ENCODE data around the gene ATP6V0A1.
"Not testable (repeated sequence)": the region's sequence is repeated elsewhere in the genome, so short reads cannot be mapped to it uniquely, and the experiment has no call there.

Gene ATP6V0A1

DNA sequence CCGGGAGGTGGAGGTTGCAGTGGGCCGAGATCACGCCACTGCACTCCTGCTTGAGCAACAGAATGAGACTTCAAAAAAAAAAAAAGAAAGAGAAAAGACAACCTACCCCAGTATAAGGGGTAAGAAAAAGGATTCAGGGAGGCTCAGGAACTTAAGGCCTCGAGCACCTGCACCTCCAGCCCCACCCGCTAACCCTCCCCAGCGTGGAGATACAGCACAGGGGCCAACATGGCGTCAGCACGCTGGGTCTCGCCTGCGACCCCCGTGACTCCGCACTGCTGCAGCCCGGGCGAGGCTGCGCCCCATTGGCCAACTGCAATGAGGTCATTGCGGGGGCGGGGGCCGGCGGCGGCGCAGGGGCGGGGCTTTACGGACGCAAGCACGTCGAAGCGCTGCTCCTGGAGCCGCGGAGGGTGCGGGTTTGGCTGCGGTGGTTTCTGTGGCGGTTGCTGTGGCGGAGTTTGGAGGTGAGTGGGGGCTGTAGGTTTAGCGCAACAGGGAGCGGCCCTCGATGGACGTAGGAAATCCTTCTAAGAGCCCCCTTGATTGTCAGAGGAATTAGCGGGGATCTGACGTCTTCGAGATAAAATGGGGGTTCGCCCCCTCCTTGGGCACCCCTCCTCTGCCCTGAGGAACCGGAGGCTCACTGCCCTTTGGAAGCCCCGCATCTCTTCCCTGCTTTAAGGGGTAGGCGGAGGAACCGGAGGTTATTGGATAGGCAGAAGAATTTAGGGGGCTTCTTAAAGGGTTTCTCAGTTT is at the start of gene ATP6V0A1:
TSS of gene ATP6V0A1 (plus strand) at position 382 of the 759 bp plus-strand sequence. CDS start 2,017 bp downstream, outside the sequence.
- DNase-seq (ENCODE audit: low read depth in 2 of 2), result peak; percentile 79 to 80

DNA sequence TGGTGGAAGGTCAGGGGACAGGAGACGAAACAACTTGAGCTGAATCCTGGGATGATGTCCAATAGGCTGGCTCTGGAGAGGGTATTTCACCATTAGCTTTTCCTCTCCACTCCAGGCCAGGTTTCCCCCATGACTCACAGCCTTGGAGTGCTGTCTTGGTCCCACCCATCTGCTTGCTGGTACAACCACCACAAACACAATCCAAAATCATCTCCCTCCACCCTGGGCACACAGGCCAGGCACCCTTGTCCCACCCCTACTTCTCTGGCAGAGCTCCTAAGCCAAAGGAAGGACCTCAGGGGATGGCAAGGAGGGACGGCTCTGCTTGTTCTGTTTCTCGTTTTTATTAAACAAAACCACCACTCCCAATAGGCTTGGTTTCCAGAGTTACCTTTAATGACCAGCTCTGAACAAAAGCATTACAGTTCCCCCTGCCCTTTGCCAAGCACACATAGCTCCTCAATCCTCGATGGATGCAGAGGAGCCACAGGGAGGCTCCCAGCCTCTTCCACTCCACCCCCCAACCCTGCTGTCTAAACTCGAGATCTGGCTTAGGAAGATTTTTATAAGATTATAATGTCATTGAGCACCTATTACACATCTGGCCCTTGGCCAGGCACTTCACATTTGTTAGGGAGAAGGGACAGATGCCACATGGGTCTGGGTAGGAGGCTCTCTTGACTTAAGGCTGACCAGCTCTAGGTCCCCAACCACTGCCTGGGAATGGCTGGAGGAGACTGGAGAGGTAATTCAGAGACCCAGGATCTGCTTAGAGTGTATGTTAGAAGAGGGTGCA is 49.0 kb upstream of the ATP6V0A1 start:
- DNase-seq (ENCODE audit: low read depth in 2 of 2), result no peak

GRCh38 chr17:42410319-42410685 is 48.4 kb upstream of the ATP6V0A1 start:
- DNase-seq (ENCODE audit: low read depth in 2 of 2), result no peak

- no peak for DNase-seq (ENCODE audit: low read depth in 2 of 2)
Measured at GRCh38 chr17:42411361-42411760, 47.3 kb upstream of the ATP6V0A1 start.

- no peak for DNase-seq (ENCODE audit: low read depth in 2 of 2)
Measured at GRCh38 chr17:42411905-42412679, 46.6 kb upstream of the ATP6V0A1 start.

GRCh38 chr17:42413464-42414040 is 45.1 kb upstream of the ATP6V0A1 start:
- no peak for DNase-seq (ENCODE audit: low read depth in 2 of 2)

DNA sequence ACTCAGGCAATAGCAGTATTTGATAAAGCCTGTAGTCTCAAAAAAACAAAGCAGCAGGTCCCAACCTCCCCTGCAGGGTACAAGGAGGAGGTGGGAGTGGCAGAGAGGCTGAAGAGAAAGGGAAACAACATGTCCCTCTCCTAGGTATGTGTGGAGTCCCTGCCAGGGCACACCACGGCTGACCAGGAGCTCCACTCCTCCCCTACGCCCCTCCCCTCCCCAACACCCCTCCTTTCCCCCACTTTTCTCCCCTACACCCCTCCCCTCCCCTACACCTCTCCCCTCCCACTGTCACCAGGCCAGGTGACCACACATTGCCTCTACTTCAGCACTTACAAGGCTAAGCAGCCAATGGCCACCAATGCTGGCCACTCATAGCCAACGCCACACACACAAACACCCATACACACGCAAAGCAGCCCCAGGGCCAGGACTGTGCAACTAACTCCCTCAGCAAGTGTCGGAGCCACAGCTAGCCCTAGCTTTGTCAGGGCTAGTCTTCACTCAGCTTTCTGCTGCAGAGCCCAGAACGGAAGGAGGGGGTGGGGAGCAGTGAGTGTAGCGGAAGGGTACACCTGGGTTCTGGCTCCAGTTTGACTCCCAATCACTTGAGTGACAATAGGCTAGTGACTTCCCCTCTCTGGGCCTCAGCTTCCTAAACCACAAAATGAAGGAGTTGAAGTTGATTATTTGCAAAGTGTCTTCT is 43.8 kb upstream of the ATP6V0A1 start:
- DNase-seq (ENCODE audit: low read depth in 2 of 2), result peak in 1 of 2 donors; percentile 21

GRCh38 chr17:42417981-42418380 is 40.7 kb upstream of the ATP6V0A1 start:
- DNase-seq (ENCODE audit: low read depth in 2 of 2), result not testable (repeated sequence)

- DNase-seq (ENCODE audit: low read depth in 2 of 2), result no peak
Measured at GRCh38 chr17:42421136-42421506, 37.6 kb upstream of the ATP6V0A1 start.

DNA sequence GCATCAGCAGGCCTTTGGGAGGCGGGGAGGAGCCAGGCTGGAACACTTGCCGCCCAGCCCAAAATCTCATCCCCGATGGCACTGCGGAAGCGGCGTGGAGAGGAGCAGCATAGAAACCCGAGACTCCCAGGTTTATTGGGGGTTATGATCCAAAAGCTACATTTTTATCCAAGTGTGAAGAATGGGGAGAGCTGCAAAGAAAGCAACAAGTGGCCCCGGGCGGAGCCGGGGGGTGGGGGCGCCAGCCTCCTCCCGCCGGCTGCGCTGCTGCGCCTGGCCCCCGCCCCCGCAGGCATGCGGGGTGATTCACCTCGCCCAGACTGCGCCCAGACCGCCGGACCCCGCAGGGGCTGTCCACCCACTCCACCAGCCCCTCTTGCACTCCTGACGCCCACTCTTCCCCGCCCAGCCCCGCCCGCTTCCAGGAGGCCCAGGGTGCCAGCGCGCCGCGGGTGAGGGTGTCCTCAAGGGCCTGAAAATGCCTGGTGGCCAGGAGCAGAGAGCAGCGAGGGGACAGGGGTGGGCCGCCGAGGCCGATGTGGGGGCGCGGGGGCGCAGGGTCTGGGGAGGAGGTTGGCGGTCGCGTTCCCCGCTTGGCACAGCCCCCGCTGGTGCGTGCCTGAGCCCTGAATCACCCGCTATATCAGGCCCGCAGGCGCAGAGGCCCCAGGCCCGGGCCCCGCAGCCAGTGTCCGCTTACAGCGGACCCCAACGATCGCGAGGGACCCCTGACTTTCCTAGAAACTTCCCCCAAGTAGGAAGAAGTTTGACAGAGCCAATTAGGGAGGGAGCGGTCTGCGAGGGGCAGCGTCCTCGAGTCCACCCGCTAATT is 37.0 kb upstream of the ATP6V0A1 start:
- DNase-seq (ENCODE audit: low read depth in 2 of 2), result no peak

DNA sequence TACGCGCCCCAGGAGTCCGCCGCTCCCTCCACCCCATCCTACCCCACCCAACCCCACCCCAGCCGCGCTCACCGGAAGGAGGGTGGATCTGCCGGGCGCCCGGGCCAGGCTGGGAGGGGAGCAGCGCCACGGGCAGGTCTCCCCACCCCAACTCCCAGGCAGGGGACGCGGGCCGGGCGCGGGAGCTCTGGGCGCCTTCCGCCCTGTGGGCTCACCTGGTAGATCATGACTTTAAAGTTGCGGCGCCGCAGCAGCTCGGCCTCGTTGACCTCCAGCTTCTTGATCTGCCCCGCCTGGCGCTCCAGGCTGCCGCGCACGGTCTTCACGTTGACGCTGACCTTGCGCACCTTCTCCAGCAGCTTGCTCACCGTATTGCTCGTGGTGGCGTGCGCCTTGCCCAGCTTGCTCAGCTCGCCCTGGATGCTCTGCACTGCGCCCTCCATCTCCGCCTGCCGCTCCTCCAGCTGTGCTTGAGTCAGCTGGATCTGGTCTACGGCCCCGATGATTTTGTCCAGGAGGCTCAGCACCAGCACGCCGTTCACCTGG is 36.2 kb upstream of the ATP6V0A1 start:
- DNase-seq (ENCODE audit: low read depth in 2 of 2), result no peak

- DNase-seq (ENCODE audit: low read depth in 2 of 2), result no peak
Measured at GRCh38 chr17:42422958-42423712, 35.5 kb upstream of the ATP6V0A1 start, which contains the start of gene CAVIN1. CAVIN1 (minus strand) TSS chr17:42423256; CDS start chr17:42423097, 159 bp downstream.

GRCh38 chr17:42423766-42424165 is 34.9 kb upstream of the ATP6V0A1 start:
- DNase-seq (ENCODE audit: low read depth in 2 of 2), result no peak

DNA sequence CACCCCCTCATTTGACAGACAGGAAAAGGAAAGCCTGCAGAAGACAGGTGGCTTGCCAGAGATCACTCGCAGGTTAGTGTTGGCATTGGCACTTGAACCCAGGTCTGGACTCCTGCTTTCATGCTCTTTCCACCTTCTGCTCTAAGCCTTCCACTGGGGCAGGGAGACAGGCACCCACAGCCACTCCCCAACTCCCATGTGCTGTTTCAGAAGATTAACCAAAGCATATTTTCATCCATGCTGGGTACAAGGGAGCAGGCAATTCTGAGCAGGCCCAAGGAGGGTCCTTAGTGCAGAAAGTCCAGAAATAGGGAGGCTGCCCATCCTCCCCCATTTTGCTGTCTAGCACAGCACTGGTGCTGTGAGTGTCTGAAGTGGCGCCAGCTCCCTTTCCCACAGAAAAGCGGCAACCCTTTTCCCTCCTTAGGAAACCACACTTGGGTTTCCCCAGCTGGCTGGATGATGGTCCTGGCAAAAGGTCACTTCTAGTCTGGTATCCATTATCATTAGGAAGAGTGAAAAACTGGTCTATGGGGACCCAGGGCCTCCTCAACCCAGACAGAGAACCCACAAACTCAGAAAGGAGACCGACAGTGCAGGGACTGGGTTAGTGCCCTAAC is 33.6 kb upstream of the ATP6V0A1 start:
- no peak for DNase-seq (ENCODE audit: low read depth in 2 of 2)

DNA sequence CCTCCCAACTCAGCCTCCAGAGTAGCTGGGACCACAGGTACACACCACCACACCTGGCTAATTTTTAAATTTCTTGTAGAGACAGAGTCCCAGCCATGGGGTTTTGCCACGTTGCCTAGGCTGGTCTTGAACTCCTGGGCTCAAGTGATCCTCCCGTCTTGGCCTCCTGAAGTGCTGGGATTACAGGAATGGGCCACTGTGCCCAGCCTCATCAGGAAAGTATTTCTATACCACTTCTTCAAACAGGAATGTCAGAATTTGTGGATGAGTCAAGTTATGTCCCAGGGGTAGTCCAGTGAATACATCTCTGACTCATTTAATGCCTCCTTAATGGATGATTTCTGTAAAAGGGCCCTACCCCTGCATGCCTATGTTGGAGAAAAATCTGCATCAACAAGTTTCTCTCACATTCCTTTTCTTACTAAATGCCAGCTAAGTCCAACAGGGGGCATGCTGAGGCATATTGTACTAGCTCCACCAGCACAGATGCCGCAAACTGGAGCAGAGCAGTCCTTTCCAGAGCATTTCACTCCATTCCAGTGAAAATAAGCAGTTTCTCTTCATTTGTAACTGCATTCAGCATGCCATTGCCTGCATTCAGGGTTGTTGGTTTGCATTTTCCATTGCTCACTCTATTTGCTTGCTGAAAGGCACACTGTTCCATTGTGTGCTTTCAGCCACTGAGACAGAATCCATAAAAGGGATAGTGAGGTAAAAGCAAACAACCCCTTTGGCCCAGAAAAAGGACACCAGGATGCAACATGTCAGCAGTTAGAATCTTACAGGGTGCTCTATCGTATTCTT is 30.3 kb upstream of the ATP6V0A1 start:
- DNase-seq (ENCODE audit: low read depth in 2 of 2), result no peak

DNA sequence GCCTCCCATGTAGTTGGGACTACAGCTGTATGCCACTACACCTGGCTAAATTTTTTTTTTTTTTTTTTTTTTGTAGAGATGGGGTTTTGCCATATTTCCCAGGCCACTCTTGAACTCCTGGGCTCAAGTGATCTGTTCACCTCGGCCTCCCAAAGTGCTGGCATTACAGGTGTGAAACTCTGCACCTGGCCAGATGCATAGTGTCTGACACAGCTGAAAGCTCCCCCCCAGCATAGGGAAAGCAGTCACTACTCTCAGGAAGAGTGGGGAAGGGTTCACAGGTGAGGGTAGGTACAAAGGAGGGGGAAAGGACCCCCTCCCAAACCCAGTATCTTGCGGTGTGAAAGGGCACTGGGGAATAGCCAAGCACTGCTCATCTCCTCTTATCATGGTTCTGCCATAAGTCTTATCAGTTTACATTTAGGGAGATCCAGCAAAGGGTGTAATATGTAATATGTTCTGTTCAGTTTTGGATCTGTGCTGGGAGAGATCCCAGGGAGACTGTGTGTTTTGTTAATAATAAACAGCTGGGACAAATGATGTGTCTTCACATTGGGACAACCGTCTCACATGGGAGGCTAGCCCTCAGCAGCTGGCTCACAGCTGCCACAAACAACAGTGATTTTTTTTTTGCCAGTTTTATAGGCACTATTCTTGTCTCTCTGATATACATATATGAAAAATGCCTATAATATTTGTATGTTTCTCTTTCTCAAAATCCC is 28.8 kb upstream of the ATP6V0A1 start:
- no peak for DNase-seq (ENCODE audit: low read depth in 2 of 2)

- no peak for DNase-seq (ENCODE audit: low read depth in 2 of 2)
Measured at GRCh38 chr17:42431758-42432161, 26.9 kb upstream of the ATP6V0A1 start.

Measured in activated CD8-positive, alpha-beta memory T cell treated with anti-CD3 and anti-CD28 coated beads for 4 hours (primary cell).